Middle frontal gyrus (tissue), 1 donor: ENCODE measurements around the gene MAGI2.
"Not testable (repeated sequence)": the region's sequence is repeated elsewhere in the genome, so short reads cannot be mapped to it uniquely, and the experiment has no call there.

Experiments
- DNase-seq: peaks from one replicate; pipeline ENCODE4 v3.0.0-alpha.2; 2015; ENCODE audit warnings: low spot score; ENCODE audit errors: extremely low spot score

Gene MAGI2

DNA sequence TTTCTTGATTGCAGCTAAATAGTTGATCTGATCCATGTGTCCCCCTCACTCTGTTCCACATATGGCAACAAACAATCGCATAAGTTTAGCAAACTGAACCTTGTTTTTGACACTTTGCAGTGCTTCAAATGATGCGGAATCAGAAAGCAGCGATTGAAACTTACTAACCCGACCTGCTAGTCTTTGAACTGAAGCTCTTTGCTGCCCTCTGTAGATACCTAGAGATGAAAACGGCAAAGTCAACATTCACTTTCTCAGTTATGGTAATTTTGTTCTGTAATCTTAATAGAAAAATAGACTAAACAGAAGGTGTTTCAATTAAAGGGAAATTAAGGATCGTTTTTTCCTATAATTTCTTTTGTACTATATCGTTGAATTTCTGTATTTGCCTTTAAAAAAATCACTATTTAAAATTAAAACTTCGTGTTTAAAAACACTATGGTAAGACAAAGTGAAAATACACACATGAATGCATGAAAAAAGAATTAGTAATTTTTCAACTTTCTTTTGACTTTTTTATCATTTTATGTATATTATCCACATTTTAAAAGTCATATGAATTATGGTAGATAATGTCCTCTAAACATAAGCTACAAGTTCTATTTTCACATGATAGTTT lies 276.5 kb downstream of the MAGI2 start:
- DNase-seq, result peak; percentile 54

DNA sequence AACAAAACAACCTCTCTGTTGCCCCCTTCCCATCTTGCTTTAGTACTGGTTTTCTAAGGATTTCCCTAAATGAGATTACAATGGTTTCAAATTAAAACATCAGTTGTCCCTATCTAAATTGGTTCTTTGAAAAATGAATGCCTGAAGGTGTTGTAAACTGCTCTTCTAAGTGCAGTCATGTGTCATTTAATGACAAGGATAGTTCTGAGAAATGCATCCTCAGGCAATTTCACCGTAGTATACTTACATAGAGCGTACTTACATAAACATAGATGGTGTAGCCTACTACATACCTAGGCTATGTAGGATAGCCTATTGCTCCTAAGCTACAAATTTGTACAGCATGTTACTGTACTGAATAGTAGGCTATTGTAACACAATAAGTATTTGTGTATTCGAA lies 278.1 kb downstream of the MAGI2 start:
- no peak for DNase-seq

DNA sequence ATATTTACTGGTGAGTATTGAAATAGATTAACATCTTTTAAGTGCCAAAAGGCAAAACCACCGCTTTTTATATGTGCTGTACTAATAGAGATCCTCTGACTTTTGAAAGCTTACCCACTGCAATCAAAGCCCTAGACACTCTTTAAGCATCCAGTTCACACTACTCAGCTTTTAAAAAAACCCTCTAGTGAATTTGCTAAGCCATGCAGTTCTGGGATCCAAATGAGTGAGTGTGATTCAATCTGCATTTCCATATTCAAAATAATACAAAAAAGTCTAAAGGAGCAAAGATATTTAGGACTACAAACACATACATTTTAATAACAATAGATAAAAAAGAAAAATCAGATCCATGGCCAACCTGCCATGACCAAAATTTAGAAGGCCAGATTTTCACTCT lies 288.2 kb downstream of the MAGI2 start:
- DNase-seq, result no peak

DNA sequence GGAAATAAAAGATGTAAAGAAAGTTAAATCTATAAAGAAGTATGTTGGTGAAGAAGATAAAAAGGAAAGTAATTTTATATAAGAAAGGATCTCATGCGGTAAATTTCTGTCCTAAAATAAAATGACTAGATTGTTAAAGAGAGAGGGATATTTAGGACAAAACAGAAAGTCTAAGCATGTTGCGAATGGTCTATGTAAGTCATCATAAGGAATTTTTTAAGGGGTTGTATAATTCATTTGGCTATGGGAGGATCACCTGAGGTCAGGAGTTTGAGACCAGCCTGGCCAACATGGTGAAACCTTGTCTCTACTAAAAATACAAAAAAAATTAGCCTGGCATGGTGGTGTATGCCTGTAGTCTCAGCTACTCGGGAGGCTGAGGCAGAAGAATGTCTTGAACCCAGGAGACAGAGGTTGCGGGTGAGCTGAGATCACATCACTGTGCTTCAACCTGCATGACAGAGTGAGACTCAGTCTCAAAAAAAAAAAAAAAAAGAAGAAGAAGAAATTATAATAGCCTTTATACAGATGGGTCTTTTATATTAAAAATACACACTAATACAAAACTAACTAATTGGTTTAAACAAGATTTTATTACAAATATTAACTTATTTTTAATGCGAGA lies 294.3 kb downstream of the MAGI2 start:
- DNase-seq, result no peak

DNA sequence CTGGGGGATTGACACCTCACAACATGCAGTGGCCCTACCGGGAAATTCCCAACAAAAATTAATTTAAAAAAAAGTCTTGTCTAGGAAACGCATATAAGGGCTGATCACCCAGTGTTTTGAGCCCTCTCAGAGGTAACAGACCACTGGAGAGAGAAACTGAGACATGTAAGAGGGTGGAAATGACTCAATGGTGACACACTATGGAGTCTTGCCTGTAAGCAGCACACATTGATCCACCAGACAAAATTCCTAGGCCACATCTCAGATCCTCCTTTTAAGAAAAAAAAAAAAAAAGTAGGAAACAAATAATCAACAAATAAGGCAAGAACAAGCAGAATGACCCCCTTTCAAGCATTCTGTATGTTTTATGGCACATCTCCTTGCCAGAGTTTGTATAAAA lies 296.2 kb downstream of the MAGI2 start:
- DNase-seq, result no peak

DNA sequence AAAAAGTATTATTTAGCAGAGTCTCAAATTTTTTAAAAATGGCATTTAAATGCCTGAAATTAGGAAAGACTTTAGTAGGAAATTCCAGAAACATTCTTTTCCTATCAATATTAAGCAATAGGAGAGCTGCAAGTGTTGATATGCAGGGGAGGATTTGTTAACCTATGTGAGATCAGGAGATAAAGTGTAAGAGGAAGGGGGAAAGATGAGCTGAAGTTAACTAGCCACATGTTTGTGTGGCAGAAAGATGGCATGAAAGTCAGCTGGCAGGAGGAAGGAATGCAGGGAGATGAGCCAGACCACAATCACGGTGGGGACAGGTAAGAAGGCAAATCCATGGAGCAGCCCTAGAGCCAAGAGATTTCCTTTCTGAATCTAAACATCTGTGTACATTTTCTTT lies 303.6 kb downstream of the MAGI2 start:
- DNase-seq, result no peak

DNA sequence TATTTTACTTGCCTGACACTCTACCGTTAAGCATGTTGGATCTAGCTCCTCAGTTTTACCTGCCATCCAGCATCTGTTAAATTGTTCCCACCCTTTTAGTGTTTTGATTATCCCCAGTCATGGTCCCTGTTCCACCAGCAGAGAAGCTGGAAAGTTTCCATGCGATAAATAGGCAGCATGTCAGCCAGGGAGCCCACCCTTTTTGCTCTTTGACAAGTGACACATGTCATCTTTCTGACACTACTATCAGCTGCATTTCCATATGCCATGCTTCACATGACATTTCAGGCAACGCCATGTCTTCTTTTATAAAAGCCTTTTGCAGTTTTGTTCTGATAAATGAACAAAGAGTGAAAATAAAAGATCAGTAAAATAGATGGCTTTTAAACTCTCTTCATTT lies 310.8 kb downstream of the MAGI2 start:
- DNase-seq, result no peak

DNA sequence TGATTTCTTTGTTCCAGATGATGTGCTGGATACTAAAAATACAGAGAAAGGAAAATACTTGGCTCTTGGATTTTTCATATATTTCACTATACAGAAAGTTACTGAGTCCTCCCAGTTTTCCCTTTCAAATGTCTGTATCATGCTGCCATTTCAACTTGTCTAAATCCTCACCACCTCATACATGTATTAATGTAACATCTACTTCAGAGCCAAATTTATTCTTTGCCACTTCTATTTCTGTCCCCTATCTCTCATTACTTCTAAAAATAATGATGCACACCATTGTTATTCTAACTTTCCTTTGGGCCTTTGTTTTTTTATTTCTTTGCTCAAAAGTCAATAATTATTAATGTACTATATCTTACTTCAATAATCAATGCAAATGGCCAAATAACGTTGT lies 312.2 kb downstream of the MAGI2 start:
- DNase-seq, result no peak

DNA sequence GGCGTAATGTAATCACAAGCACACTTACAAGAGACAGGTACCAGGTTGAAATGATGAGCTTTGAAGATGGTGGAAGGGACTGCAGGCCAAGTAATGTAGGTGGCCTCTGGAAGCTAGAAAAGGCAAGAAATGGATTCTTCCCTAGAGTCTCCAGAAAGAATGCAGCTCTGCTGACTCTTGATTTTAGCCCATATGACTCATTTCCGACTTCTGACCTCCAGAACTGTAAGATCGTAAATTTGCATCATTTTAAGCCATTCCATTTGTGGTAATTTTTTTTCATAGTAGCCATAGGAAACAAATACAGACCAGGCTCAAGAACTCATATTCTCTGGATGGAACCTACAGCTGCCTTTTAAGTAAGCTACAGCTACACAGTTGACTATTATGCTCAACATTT lies 315.5 kb downstream of the MAGI2 start:
- no peak for DNase-seq

DNA sequence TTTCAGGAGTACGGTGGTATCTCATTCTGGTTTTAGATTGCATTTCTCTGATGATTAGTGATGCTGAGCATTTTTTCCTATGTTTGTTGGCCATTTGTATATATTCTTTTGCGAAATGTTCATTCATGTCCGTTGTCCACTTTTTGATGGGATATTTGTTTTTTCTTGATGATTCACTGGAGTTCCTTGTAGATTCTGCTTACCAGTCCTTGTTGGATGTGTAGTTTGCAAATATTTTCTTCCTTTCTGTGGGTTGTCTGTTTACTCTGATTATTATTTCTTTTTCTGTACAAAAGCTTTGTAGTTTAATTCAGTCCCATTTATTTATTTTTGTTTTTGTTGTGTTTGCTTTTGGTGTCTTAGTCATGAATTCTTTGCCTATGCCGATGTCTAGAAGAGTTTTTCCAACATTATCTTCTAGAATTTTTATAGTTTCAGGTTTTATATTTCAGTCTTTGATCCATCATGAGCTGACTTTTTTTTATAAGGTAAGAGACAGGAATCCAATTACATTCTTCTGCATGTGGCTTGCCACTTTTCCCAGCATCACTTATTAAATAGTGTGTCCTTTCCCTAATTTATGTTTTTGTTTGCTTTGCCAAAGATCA lies 320.5 kb downstream of the MAGI2 start:
- no peak for DNase-seq

DNA sequence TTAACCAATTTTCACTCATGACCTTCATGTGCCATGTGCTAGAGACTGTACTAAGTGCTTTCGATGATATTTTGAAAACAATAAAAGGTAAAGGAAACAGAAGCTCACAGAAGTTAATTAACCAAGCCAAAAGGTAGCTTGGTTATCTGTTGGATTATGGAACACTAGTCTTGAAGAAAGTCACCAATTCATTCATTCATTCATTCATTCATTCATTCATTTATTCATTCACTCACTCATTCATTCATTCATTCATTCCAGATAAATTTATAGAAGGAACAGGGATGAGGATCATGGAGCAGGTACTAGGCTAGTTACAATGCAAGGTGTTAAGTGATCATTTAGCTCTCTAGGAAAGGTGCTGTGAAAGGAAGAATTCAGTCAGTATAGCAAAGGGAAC lies 322.8 kb downstream of the MAGI2 start:
- DNase-seq, result no peak

DNA sequence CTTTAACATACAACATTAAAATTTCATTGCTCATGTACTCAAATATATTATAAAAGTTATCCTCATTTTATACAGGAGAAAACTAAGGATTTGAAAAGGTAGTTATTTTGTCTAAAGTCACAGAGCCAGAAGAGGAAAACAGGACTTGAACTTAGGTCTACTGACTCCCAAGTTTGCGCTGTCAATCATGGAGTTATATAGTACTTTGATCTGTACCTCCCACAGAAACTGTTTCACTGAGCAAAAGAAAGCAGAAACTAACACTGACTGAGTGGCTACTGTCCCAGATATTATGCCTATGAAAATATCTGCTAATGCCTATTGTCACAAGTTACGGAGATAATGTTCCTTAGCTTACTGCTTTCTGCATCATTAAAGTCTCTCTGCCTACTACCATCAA lies 329.1 kb downstream of the MAGI2 start:
- no peak for DNase-seq

DNA sequence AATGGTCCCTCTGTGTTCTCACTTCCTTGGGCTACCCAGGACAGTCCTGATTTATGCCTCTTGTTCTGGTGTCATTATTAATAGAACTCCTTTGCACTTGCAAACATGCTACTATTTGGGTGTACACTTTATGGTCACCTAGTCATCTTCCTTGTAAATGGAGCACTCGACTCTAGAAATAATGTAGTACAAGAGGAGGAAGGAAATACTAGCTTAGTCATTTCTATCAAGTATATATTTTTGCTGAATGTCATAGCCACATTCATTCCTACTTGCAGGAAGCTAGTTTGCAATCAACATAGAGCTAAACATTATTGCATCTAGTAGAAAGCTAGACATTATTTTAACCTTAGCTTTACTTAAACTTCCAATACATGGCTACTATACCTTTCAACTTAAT lies 335.3 kb downstream of the MAGI2 start:
- no peak for DNase-seq

DNA sequence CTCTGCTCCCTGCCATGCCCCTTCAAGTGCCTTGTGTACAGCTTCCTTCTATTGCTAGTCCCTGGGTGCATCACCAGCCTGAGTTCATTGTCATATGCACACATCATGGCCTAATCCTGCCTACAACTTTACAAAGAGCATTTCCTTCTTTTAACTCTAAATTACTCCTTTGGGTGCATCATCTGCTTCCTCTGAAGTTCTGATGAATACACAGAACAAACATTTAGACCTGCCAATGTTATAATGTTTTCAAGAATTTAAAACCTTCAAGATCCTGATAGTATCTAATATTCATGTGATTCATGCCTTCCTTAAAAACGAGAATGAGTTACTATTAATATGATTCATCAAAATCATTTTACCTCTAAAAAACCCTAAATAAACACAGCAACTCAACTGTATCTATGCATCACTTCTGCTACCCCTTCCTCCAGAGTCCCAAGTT lies 357.1 kb downstream of the MAGI2 start:
- DNase-seq, result no peak

DNA sequence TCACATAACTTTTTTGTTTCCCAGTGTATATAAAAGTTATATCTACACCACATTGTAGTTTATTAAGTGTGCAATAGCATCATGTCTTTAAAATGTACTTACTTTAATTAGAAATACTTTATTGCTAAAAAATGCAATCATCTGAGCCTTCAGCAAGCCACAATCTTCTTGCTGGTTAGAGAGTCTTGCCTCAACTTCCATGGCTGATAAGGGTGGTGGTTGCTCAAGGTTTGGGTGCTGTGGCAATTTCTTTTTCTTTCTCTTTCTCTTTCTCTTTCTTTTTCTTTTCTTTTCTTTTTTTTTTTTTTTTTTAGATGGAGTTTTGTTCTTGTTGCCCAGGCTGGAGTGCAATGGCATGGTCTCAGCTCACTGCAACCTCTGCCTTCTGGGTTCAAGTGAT lies 360.0 kb downstream of the MAGI2 start:
- DNase-seq, result no peak

DNA sequence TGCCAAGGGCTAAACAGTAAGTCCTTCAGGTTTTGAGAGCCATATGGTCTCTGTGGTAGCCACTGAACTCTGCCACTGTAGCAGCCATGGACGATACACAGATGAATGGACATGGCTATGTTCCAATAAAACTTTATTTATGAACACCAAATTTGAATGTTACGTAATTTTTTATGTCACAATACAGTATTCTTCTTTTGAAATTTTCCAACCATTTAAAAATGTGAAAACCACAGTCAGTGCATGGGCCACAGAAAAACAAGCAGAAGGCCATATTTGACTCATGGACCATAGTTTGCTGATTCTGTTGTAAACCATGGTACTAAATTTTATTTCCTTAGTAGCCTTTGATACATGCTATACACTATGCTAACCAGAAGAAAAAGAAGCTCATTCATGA lies 361.8 kb downstream of the MAGI2 start:
- DNase-seq, result no peak

DNA sequence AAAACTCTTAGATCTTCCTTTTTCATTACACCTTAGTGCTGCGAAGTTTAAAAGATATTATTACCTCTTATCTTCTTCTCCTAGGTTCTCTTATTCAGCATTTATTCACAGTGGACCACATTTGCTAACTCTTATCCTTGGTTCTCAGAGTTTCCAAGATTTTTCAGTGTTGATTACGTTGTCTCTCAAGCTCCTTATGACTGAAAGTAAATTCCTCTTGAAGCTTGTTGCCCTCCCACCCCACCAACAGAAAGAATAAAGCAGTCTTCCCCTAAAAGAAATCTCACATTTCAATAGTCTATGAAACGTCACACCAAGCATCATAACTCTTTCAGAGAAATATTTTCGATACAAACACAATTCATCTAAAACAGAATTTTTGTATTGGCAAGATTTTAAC lies 362.5 kb downstream of the MAGI2 start:
- no peak for DNase-seq

DNA sequence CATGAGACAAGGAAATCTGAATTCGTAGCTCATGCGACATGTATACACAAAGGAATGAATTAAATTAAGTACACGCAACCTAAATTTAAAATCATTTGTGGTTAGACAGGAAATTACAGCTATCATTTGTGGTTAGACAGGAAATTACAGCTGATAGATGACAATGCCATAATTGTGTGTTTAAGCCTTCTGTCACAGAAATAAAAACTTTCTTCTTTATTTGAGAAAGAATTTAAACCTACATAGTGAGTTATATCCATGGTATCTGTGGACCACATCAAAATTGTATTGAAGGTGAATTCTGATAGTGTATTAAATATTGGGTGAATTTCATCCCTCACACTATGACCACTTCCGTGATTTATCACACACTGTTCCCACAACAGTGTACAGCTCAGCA lies 362.9 kb downstream of the MAGI2 start:
- no peak for DNase-seq

DNA sequence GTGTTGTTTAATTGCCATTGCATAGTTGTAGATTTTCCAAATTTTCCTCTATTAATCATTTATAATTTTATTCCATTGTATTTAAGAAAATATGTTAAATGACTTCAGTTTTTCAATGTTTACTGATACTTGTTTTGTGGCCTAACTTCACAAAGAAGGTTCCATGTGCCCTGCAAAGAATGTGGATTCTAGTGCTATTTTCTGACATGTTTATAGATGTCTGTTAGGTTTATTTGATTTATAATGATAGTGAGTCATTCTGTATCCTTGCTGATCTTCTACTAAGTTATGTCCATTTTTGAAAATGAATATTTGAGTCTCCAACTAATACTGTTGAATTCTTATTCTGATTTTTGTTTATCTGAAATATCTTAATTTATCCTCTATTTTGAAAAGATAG lies 369.0 kb downstream of the MAGI2 start:
- DNase-seq, result no peak

DNA sequence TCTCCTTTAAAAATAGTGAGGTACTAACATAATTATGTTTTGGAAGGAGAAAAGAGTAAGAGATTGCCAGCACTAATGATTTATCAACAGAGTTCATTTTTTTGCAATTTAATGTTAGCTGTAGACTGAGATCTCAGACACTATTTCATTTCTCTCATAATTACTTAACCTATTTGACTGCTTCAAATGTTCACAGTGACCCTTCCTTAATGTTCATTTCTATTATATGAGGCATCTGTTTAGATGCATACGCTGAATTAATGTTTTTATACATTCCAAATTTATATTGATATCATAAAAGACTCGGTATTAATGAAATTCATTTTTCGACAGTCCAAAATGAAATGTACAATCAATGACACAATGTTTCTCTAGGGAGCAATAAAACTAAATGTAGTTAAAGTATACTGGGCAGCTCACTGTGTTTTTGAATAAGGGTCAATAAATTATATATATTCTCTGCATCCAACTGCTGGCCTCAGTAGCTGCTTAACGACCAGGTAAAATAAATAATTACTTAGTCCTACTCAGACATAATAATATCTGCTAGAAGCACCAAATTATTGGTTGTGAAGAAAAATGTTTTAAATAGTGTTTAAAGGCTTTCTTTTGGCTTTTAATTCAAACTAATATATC lies 373.4 kb downstream of the MAGI2 start:
- no peak for DNase-seq

DNA sequence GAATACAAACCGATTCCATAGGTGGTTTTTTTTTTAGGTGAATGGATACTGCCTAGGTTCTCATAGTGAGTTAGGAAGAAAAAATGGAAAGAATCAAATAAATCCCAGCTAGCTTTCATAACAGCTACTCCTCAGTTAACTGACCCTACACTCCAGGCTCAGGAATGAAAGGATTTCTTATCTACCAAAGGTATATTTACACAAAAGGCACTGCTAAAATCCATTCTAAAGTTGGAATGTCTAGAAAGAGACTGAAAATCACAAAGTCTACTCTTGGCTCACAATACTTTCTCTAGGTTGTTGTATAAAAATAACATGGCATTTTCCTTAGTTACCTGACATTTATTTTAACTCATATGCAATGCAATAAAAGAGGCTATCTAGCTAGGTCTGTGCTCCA lies 375.2 kb downstream of the MAGI2 start:
- DNase-seq, result no peak

DNA sequence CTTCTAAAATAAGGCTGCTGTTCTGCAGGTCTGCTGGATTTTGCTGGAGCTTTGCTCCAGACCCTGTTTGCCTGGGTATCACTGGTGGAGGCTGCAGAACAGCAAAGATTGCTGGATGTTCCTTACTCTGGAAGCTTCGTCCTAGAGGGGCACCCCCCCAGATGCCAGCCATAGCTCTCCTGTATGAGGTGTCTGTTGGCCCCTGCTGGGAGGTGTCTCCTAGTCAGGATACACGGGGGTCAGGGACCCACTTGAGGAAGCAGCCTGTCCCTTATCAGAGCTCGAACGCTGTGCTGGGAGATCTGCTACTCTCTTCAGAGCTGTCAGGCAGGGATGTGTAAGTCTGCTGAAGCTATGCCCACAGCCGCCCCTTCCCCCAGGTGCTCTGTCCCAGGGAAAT lies 382.3 kb downstream of the MAGI2 start:
- DNase-seq, result not testable (repeated sequence)
